M059J (cell line): ENCODE results near the gene SIX4. TPM values are rescaled to one million over a fixed set of nuclear protein-coding genes. Genes with fewer than 3 reads are reported as not detected.
"Not testable (repeated sequence)": the region's sequence is repeated elsewhere in the genome, so short reads cannot be mapped to it uniquely, and the experiment has no call there.

Experiments used
- DNase-seq: peaks from one replicate; pipeline ENCODE4 v3.0.0-alpha.2; 2012; ENCODE audit warnings: low read depth
- total RNA-seq: library from RNA; depleted of rRNA; stranded (reverse); fragments of >200 nt; shearing (Covaris generic); gene quantifications from 2 replicates; pipeline ENCODE4 v1.2.3, GENCODE V29; 2014; rRNA removed

Gene SIX4
- total RNA-seq = 17.9 and 23.8 TPM in 2 replicates

GRCh38 chr14:60723907-60724618, at the start of gene SIX4:
Gene SIX4, minus strand, starts transcription at chr14:60724351. Its CDS starts 277 bp downstream, at chr14:60724074.
- DNase-seq = peak; percentile 86

DNA sequence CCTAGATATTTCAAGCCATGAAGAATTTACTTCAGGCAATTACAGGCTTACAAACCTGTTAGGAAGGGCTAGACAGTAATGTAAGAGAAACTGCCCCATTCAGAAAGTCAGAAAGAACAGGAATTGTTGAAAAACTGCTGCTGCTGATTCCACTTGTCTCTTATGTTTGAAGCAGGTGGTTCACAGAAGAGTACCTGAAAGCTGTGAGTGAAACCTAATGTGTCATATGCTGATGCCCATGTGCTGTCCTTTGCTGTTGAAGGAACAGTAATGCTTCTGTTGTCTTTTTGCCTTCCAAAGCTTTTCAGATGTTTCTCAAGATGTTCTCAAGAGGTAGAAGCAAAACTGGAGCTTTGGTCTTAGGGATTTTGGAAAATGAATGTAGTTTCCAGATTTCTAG, 49.4 kb upstream of the SIX4 start:
- no peak for DNase-seq

- DNase-seq = no peak
Measured at GRCh38 chr14:60771117-60771516, 47.0 kb upstream of the SIX4 start.

GRCh38 chr14:60768602-60769001, 44.5 kb upstream of the SIX4 start:
- no peak for DNase-seq

DNA sequence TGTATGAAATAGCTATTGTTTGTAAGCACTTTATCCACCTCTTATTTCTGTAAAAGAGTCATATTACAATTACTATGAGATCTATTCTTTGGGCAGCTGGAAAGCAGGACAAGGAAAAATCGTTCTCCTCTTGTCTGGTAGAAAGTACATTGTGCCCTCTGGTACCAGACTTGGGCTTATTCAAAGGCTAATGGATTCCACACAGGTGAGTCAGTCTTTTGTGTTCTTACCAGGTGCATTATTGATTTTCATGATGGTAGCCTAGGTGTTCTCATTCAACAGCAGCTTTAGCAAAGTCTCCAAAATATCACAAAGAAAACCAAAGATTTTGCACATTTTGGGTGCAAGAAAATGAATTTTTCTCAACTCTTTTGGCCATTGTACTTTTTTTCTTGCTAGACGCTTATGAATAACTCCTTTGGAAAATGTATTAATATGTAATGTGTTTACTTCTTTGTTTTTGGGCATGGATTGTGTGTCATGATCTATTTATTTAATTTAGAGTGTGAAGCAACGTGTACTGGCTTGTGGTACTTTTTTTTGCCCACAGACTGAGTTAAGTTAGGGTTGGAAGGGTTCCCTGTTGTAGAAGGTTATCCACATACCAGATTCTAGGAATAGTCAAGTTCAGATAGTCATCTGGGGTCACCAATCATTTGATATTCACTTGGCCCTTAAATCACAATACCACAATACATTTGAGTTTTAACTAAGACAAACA, 36.7 kb upstream of the SIX4 start:
- peak; percentile 20 for DNase-seq

DNA sequence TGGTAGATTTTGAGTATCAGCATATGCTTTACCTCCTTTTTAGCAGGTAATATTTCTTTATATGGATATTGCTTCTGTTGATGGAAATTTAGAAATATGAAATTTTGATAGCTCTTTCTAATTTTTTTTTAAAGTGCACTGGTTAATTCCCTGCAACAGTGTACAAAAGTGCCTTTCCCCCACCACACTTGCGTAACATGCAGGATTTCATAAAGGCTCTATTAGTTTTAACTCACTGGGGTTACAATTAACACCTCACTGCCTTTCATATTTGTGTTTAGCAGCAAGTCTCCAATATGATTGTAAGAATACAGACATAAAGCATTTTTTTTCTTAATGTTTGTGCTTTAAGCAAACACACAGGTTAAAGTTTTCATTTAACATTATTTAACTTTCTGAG, 36.1 kb upstream of the SIX4 start:
- DNase-seq = no peak

DNA sequence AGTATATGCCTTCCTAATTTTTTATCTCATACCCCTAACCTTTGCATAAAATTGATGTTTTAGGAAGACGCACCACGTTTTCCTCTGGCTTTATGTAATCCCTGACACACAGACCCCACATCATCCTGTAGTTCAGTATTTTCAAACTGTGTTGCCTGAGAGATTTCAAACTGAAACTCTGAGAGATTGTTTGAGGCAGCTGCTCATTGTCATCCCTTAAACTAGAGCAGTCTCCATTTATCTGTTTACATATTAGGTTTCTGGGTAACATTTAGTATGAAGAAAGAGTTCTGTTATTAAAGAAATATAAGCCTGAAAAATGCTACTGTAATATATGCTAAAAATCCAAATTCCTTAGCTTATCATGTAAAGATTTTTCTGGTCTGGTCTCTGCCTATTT, 34.7 kb upstream of the SIX4 start:
- no peak for DNase-seq

DNA sequence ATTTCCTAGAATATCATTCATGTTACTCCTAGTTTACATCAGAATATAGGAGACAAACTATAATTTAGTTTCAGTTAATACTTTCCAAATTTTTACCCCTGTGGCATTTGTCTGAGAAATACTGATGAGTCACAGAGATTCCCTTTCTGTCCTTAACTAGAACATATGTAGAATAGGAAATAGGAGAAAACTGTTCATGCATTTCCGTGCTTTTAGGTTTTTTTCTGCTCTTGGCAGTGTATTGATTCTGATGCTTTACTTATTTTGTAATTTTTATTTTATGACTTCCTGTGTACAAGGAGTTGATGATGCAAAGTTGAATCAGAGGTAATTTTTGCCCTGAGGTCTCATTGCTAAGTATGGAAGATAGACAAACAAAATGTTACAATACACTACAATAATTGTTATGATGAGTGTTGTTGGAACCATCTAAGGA, 33.4 kb upstream of the SIX4 start:
- DNase-seq = peak; percentile 67

- peak; percentile 12 for DNase-seq
Measured at GRCh38 chr14:60756847-60757246, 32.7 kb upstream of the SIX4 start.

DNA sequence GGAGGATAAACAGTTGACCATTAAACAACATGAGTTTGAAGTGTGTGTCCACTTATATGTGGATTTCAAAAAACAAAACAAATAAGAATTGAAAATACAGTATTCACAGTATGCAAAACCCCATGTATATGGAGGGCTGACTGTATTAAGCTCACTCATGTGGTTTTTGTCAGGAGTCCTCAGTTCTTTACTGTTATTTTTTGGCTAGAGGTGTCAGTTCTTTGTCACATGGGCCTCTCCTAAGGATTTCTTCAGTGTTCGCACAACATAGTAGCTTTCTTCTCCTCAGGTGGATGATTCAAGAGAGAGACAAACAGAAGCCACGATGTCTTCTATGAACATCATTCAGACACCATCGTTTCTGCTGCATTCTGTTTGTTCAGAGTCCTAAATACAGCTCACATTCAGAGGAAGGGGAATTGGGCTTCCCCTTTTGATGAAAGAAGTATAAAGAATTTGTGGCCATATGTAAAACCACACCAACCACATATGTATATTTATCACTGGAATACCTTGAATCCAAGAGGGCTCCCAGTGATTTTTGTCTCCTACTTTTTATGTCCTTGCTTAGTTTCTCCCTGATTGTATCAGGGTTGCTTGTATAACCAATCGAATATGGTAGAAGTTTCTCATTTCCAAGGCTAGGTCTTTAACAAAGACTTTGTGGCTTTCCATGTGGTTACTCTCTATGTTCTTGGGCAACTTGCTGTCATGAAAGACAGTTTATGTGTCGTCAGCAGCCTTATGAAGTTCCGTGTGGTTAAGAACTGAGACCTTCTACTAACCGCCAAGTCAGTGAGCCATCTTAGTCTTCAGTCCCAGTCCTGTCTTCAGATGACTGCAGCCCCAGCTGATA, 29.3 kb upstream of the SIX4 start:
- DNase-seq = peak; percentile 47

DNA sequence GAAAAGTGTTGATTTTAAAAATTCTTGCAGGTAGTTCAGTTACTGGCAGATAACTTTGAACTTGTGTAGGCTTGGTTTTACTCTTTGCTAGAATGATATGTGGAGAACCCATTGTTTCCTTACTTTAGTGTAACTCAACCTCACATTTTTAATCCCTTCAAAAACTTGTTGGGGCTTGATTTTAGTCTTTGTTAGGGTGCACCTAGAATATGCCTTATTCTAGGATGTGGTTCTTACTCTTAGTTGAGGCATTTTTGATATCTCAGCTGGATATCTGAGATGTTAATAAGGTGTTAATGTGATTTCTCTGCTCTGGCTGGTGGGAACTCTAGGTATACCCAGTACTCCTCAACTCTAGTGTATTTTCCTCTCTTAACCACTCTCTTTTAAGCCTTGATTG, 20.4 kb upstream of the SIX4 start:
- no peak for DNase-seq

DNA sequence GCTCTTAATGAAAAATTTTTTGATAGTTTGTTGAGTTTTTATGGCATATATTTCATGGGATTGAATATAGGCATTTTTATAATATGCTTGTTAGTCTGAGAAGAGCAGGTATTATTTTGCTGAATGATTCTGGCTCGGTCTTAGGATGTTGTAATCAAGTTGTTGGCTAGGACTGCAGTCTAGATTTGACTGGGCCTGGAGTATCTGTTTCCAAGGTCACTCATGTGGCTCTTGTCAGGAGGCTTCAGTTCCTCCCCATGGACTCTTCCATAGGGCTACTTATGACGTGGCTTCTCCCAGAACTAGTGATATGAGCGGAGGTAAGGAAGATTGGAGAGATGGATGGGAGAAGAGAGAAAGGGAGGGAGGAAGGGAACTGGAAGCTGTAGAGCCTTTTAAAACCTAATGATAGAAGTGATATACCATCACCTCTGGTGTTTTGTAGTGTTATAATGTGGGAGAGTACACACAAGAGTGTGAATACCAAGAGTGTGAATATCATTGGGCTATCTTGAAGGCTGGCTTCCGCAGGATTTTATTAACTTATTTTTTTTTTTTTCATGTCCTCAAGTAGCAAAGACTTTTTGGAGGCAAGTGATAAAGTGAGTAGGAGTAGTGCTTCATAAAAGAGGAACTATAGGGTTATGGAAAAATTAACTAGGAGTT, 14.8 kb upstream of the SIX4 start:
- DNase-seq = no peak

DNA sequence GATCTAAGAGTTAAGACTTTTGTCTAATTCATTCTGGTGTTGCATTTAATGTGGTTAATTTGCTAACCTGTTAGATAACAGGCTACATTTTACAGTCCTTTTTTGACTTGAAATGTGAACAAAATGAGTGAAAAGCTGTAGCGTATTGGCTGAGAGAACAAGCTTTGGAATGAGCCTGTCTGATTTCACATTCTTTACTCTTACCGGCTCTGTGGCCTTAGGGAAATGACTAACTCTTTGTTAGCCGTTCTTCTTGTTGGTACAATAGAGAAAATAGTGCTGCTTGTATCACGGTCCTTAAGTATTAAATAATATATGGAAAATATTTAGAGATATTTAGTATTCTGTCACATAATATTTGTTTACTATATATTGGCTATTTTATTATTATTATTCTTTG, 12.3 kb upstream of the SIX4 start:
- DNase-seq = peak; percentile 86

DNA sequence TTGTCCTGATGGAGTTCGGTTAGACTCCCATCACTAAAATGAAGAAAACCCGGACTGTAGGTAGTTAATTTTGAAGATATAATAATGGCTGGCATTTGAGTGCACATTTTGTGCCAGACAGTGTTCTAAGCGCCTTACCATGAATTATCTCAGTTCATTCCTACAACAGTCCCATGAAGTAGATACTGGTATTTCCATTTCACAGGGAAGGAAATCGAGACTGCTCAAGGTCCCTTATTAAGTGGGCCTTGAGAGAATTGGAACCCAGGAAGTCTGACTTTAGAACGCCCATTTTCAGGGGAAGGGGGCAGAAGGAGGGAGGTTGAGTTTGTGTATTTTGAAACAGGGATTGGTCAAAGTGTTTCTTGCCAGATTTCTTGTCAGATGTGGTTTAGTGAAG, 11.3 kb upstream of the SIX4 start:
- peak; percentile 17 for DNase-seq

GRCh38 chr14:60734465-60735242, 10.5 kb upstream of the SIX4 start, which contains the start of gene MNAT1:
Gene MNAT1, plus strand, starts transcription at chr14:60734761. Its CDS starts 102 bp downstream, at chr14:60734863.
- peak; percentile 76 for DNase-seq

DNA sequence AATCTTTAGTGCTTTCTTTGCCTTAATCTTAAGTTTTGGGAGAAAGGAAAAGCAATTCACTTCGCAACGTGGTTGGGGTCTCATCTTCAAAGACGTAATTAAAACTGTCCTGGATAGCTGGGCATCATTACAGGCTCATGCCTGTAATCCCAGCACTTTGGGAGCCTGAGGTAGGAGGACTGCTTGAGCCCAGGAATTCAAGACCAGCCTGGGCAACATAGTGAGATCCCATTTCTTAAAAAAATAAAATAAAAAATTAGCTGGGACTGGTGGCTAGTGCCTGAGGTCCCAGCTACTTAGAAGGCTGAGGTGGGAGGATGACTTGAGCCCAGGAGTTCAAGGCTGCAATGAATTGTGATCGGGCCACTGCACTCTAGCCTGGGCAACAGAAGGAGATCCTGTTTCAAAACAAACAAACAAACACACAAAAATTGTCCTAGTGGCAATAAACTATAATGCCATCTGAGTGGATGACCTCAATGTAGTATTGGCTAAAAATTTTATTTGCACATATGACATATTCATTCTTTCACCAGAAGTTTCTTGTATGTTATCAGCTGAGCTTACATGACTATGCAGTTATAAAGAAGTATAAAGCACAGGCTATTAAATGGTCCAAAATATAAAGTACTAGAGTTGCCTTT, 8.8 kb upstream of the SIX4 start:
- DNase-seq = no peak

DNA sequence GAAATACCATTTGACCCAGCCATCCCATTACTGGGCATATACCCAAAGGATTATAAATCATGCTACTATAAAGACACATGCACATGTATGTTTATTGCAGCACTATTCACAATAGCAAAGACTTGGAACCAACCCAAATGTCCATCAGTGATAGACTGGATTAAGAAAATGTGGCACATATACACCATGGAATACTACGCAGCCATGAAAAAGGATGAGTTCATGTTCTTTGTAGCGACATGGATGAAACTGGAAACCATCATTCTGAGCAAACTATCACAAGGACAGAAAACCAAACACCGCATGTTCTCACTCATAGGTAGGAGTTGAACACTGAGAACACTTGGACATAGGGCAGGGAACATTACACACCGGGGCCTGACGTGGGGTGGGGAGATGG, 7.1 kb upstream of the SIX4 start:
- not testable (repeated sequence) for DNase-seq

DNA sequence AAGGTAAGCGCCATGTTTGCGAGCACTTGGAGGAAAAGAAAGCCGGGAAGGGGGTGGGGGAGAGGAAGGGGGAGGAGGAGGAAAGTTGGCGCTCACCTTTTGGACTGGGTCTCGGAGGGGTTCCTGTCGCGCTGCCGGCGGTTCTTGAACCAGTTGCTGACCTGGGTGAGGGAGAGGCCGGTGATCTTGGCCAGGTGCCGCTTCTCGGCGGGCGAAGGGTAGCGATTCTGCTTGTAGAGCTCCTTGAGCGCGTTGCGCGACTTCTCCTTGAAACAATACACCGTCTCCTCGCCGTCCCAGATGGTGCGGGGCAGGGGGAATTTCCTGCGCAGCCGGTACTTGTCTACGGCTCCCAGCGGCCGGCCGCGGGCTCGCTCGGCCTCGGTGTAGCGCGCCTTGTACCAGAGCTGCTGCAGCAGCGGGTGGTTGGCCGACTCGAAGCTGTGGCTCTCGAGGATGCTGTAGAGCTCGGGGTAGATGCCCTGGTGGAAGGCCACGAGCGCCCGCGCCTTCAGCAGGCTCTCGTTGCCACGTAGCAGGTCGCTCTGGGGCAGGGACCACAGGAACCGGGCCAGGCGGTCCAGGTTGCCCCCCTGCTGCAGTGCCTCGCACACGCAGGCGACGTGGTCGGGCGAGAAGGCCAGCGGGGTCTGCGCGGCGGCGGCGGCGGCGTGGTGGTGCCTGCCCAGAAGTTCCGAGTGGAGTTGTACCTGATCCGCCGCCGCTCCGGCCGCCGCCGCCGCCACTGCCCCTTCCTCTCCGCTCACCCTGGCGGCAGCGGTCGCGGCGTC, 840 bp downstream of the SIX4 start:
- peak; percentile 65 for DNase-seq

GRCh38 chr14:60722357-60723115, 1.6 kb downstream of the SIX4 start:
- DNase-seq = peak; percentile 78
